ENCODE measurements around the gene AKR1C8. TPM values are rescaled to one million over a fixed set of nuclear protein-coding genes. Genes with fewer than 3 reads are reported as not detected.
A peak's percentile ranks its signal among the peaks of the same experiment; 100 is the strongest.

Gene AKR1C8
- total and polyA plus RNA-seq, 2 of the 13 experiments (the other 11 are each of a cell fraction or from before 2014, with no cell fraction given), result 0.12 TPM; not detected in 1

DNA sequence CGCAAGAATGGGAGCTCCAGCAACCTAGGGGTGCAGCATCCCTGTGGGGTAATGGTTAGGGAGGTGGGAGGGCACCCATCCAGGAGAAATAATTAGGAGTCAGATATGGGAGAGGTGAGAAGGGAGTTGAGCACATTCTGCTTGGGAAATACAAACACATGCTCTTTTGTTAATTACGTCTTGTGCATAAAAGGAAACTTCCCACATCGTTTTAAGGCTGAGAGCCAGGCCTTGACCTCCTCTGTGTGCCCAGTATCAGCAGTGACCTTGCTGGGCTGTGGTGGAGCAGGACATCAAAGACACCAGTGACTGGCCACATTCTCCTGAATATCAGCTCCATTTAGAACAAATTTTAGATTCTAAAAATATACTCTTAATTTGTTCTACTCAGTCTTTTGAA is 34.3 kb upstream of the AKR1C8 start (continued):
- peak; percentile 86 for TF ChIP-seq RARA (CRISPR knock-in tag; IDR thresholded peaks at IDR 0.05)
- peak; percentile 89 for TF ChIP-seq MED1 (CRISPR knock-in tag; IDR thresholded peaks at IDR 0.05)
- no peak for TF ChIP-seq ZNF235 (CRISPR knock-in tag; IDR thresholded peaks at IDR 0.05; ENCODE audit: borderline replicate concordance)
- peak; percentile 95 for TF ChIP-seq ZMYM4 (CRISPR knock-in tag; IDR thresholded peaks at IDR 0.05)
- no peak for TF ChIP-seq ZNF44 (CRISPR knock-in tag; IDR thresholded peaks at IDR 0.05)
- 0 out of 2 replicates have a peak, but pooled peaks have one; percentile 30 for TF ChIP-seq HOXA3 (CRISPR knock-in tag; IDR thresholded peaks at IDR 0.05)
- TF ChIP-seq, protein P1, sequence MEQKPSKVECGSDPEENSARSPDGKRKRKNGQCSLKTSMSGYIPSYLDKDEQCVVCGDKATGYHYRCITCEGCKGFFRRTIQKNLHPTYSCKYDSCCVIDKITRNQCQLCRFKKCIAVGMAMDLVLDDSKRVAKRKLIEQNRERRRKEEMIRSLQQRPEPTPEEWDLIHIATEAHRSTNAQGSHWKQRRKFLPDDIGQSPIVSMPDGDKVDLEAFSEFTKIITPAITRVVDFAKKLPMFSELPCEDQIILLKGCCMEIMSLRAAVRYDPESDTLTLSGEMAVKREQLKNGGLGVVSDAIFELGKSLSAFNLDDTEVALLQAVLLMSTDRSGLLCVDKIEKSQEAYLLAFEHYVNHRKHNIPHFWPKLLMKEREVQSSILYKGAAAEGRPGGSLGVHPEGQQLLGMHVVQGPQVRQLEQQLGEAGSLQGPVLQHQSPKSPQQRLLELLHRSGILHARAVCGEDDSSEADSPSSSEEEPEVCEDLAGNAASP (CRISPR knock-in tag; IDR thresholded peaks at IDR 0.05; ENCODE audit: borderline replicate concordance), result 0 out of 2 replicates have a peak, but pooled peaks have one; percentile 51
- TF ChIP-seq CREM (IDR thresholded peaks at IDR 0.05), result peak; percentile 24; the same call in 1 of the 2 replicates
- TF ChIP-seq CREM (CRISPR knock-in tag; IDR thresholded peaks at IDR 0.05), result no peak
- peak; percentile 86 for TF ChIP-seq TBX2 (CRISPR knock-in tag; IDR thresholded peaks at IDR 0.05; ENCODE audit: borderline replicate concordance)

DNA sequence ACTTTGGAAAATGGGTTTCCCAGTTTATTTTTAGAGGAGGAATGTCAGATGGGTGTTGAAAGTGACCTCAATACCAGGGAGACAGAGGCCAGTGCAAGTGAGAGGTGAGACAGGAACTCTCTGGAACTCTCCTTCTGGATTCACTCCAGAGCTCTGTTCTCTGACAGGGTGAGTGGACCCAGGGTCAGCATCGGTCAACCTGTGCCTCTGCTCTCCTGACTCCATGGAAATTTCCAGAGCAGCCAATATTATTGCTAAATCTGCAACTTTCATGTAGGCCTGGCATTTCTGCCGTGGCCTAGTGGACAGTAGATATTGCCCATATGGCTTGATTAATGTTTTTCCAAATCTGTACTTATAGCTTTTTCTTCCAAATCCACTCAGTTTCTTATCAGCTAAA is 31.9 kb upstream of the AKR1C8 start:
- Histone ChIP-seq H4K20me1 (ENCODE audit: insufficient read depth, low read length) (no peaks in the 10 kb centered on the region), H3K27ac (ENCODE audit: extremely low read length, insufficient read depth, low read length) (no peak overlapping the region), H3K79me2 (ENCODE audit: insufficient read depth, low read length) (no peaks in the 10 kb centered on the region), H3K36me3 (replicated peaks in 1 of 2; ENCODE audit: control insufficient read depth in 1 of 2, insufficient read depth in 2 of 2, low read length in 2 of 2) (no peaks in the 10 kb centered on the region), H3K4me2 (ENCODE audit: low read depth, low read length) (no peak overlapping the region), H3K4me1 (ENCODE audit: insufficient read depth, low read length) (peaks cover 36% of the 10 kb centered on the region), H3K27me3 (ENCODE audit: control insufficient read depth in 1 of 2, insufficient read depth in 2 of 2, low read length in 2 of 2) (no peaks in the 10 kb centered on the region), H3K4me3 (replicated peaks in 1 of 3; ENCODE audit: insufficient read depth in 1 of 3, low read depth in 2 of 3, low read length in 3 of 3) (no peak overlapping the region), H2AFZ (ENCODE audit: low read length) (no peak overlapping the region), H3K9ac (ENCODE audit: insufficient read depth, low read depth, low read length) (no peak overlapping the region), H3K9me3 (ENCODE audit: low read length) (peaks cover 12% of the 10 kb centered on the region)
- ChIA-PET POLR2A (no interaction called here), CTCF (ENCODE audit: low intra/inter-chr PET ratio, low total read pairs) (no interaction called here)
- ATAC-seq (no peak), DNase-seq (ENCODE audit: low spot score) (no peak), FAIRE-seq (no peak)
- no TSS peak for BruUV-seq (replicated peaks)
- WGBS (ENCODE audit: low lambda C conversion rate), result 86% methylated on average over 1 of the region's 2 CpGs
- intact Hi-C loops (cut with micrococcal nuclease; ENCODE audit: unreplicated experiment), result no loop called here
- in situ Hi-C loops (cut with HindIII; ENCODE audit: extremely low pct_ligation_motif_present, low pct_unique_long_range_greater_than_20kb), result no loop called here
- TF ChIP-seq NR2F6 (IDR thresholded peaks at IDR 0.05) (no peak), NR2F6 (CRISPR knock-in tag; IDR thresholded peaks at IDR 0.05) (0 out of 2 replicates have a peak, but pooled peaks have one; percentile 24), KDM1A (CRISPR knock-in tag; IDR thresholded peaks at IDR 0.05) (no peak), CENPX (CRISPR knock-in tag; IDR thresholded peaks at IDR 0.05) (no peak), ZNF713 (CRISPR knock-in tag; IDR thresholded peaks at IDR 0.05) (no peak)
- TF ChIP-seq, protein P2, sequence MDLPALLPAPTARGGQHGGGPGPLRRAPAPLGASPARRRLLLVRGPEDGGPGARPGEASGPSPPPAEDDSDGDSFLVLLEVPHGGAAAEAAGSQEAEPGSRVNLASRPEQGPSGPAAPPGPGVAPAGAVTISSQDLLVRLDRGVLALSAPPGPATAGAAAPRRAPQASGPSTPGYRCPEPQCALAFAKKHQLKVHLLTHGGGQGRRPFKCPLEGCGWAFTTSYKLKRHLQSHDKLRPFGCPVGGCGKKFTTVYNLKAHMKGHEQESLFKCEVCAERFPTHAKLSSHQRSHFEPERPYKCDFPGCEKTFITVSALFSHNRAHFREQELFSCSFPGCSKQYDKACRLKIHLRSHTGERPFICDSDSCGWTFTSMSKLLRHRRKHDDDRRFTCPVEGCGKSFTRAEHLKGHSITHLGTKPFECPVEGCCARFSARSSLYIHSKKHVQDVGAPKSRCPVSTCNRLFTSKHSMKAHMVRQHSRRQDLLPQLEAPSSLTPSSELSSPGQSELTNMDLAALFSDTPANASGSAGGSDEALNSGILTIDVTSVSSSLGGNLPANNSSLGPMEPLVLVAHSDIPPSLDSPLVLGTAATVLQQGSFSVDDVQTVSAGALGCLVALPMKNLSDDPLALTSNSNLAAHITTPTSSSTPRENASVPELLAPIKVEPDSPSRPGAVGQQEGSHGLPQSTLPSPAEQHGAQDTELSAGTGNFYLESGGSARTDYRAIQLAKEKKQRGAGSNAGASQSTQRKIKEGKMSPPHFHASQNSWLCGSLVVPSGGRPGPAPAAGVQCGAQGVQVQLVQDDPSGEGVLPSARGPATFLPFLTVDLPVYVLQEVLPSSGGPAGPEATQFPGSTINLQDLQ (CRISPR knock-in tag; IDR thresholded peaks at IDR 0.05), result no peak
- TF ChIP-seq, protein P3, sequence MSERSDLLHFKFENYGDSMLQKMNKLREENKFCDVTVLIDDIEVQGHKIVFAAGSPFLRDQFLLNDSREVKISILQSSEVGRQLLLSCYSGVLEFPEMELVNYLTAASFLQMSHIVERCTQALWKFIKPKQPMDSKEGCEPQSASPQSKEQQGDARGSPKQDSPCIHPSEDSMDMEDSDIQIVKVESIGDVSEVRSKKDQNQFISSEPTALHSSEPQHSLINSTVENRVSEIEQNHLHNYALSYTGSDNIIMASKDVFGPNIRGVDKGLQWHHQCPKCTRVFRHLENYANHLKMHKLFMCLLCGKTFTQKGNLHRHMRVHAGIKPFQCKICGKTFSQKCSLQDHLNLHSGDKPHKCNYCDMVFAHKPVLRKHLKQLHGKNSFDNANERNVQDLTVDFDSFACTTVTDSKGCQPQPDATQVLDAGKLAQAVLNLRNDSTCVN (CRISPR knock-in tag; IDR thresholded peaks at IDR 0.05; ENCODE audit: borderline replicate concordance), result peak; percentile 98
- TF ChIP-seq, protein P4, sequence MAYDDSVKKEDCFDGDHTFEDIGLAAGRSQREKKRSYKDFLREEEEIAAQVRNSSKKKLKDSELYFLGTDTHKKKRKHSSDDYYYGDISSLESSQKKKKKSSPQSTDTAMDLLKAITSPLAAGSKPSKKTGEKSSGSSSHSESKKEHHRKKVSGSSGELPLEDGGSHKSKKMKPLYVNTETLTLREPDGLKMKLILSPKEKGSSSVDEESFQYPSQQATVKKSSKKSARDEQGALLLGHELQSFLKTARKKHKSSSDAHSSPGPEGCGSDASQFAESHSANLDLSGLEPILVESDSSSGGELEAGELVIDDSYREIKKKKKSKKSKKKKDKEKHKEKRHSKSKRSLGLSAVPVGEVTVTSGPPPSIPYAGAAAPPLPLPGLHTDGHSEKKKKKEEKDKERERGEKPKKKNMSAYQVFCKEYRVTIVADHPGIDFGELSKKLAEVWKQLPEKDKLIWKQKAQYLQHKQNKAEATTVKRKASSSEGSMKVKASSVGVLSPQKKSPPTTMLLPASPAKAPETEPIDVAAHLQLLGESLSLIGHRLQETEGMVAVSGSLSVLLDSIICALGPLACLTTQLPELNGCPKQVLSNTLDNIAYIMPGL (CRISPR knock-in tag; IDR thresholded peaks at IDR 0.05; ENCODE audit: borderline replicate concordance in 1 of 2, low read depth in 1 of 2), result no peak

Data from HepG2 (cell line).